SU-DHL-6 (cell line): Measurements from ENCODE around the gene KISS1R.

Experiments
- EZH2phosphoT487 ChIP-seq: fragments of 200-600 bp; sonication (generic), shearing (Covaris generic); conservative IDR thresholded peaks from 2 replicates; pipeline ENCODE4 v1.6.1; 2018; ENCODE audit warnings: mild to moderate bottlenecking, antibody characterized with exemption, low read length, moderate library complexity, mixed read lengths
- TF ChIP-seq, protein P1 (sequence below): fragments of 200-600 bp; sonication (generic); IDR thresholded peaks from one replicate; pipeline ENCODE4 v1.5.1; 2017; ENCODE audit warnings: antibody characterized with exemption, mild to moderate bottlenecking, low read length, moderate library complexity; ENCODE audit not compliant: insufficient read depth, poor library complexity, severe bottlenecking

DNA sequence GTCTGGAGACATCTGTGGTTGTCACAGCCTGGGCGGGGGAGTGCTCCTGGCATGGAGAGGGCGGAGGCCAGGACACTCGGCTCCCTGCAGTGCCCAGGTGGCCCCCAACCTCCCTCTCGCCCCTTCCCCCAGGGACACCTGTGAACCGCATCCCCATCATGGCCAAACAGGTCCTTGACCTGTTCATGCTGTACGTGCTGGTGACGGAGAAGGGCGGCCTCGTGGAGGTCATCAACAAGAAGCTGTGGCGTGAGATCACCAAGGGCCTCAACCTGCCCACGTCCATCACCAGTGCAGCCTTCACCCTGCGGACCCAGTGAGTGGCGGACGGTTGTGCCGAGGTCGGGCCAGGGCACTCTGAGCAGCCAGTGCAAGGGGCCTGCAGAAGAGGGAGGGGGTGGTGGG is 47.0 kb downstream of the KISS1R start:
- TF ChIP-seq, protein P1, sequence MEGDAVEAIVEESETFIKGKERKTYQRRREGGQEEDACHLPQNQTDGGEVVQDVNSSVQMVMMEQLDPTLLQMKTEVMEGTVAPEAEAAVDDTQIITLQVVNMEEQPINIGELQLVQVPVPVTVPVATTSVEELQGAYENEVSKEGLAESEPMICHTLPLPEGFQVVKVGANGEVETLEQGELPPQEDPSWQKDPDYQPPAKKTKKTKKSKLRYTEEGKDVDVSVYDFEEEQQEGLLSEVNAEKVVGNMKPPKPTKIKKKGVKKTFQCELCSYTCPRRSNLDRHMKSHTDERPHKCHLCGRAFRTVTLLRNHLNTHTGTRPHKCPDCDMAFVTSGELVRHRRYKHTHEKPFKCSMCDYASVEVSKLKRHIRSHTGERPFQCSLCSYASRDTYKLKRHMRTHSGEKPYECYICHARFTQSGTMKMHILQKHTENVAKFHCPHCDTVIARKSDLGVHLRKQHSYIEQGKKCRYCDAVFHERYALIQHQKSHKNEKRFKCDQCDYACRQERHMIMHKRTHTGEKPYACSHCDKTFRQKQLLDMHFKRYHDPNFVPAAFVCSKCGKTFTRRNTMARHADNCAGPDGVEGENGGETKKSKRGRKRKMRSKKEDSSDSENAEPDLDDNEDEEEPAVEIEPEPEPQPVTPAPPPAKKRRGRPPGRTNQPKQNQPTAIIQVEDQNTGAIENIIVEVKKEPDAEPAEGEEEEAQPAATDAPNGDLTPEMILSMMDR = no peak
- TF ChIP-seq EZH2phosphoT487 = no peak
